Natural killer cell (primary cell): ENCODE data around the gene PLCH2. TPM values are rescaled to one million over a fixed set of nuclear protein-coding genes. Genes with fewer than 3 reads are reported as not detected.

ENCODE experiments used
- ATAC-seq, 3 donors: fragments of 150-1000 bp in 2 of 3; fragments of 200-7000 bp in 1 of 3; cut with Tn5 transposase; 1 replicate in 1 of 3; 2 replicates in 2 of 3; pipeline ENCODE4 v1.10.0; 2021; ENCODE audit warnings: mild to moderate bottlenecking in 2 of 3, moderate library complexity in 2 of 3
- DNase-seq, 2 donors: peaks; one replicate each; pipeline versions ENCODE4 v3.0.0 to v3.0.0-alpha.2; 2013 to 2021; ENCODE audit warnings: mixed read lengths in 1 of 2
- H3K27ac ChIP-seq: one replicate; pipeline ENCODE4 v1.5.1; 2013; ENCODE audit warnings: mild to moderate bottlenecking, low read length
- H3K27me3 ChIP-seq: one replicate; pipeline ENCODE4 v1.6.1; 2013; ENCODE audit warnings: low read length; ENCODE audit not compliant: control insufficient read depth, insufficient read depth
- H3K36me3 ChIP-seq: one replicate; pipeline ENCODE4 v1.6.1; 2013; ENCODE audit warnings: low read length; ENCODE audit not compliant: control insufficient read depth, insufficient read depth
- H3K4me1 ChIP-seq: one replicate; pipeline ENCODE4 v1.6.1; 2013; ENCODE audit warnings: low read length; ENCODE audit not compliant: control insufficient read depth, insufficient read depth
- H3K4me3 ChIP-seq: one replicate; pipeline ENCODE4 v1.5.1; 2013; ENCODE audit warnings: low read length
- H3K9me3 ChIP-seq: one replicate; pipeline ENCODE4 v1.6.1; 2013; ENCODE audit warnings: low read length; ENCODE audit not compliant: control insufficient read depth, insufficient read depth
- H3K27ac Mint-ChIP-seq, 2 donors: one replicate each; pipeline ENCODE4 v1.8.0; 2022; ENCODE audit warnings: mild to moderate bottlenecking in 2 of 2, mixed read lengths in 2 of 2, moderate library complexity in 1 of 2
- H3K27me3 Mint-ChIP-seq, 2 donors: one replicate each; pipeline ENCODE4 v1.8.0; 2022; ENCODE audit warnings: low read depth in 2 of 2, mixed read lengths in 2 of 2
- H3K36me3 Mint-ChIP-seq: one replicate; pipeline ENCODE4 v1.8.0; 2022; ENCODE audit warnings: mixed read lengths
- H3K4me1 Mint-ChIP-seq, 2 donors: one replicate each; pipeline ENCODE4 v1.8.0; 2022; ENCODE audit warnings: mixed read lengths in 2 of 2
- H3K4me3 Mint-ChIP-seq: one replicate; pipeline ENCODE4 v1.8.0; 2022; ENCODE audit warnings: mild to moderate bottlenecking, moderate library complexity, mixed read lengths
- H3K9me3 Mint-ChIP-seq, 2 donors: one replicate each; pipeline ENCODE4 v1.8.0; 2022; ENCODE audit warnings: mixed read lengths in 2 of 2
- WGBS: methylation state at CpG from one replicate; pipeline ENCODE4 v1.1.7; 2013; ENCODE audit warnings: missing lambda C conversion rate; ENCODE audit not compliant: insufficient coverage; 5-methylcytosine and 5-hydroxymethylcytosine counted together
- intact Hi-C: fragments of 100-400 bp; cut with micrococcal nuclease; formaldehyde crosslinking; loops from one replicate; pipeline ENCODE4 v1.14.2; 2022
- total RNA-seq, 4 donors: library from RNA; stranded (reverse); fragments of 120-200 nt in 1 of 4; gene quantifications; one replicate each; pipeline versions ENCODE4 v1.2.3 to v1.2.4, GENCODE V29; 2013 to 2022
- TF ChIP-seq, protein P1 (sequence below): fragments of 200-600 bp; IDR thresholded peaks from one replicate; pipeline ENCODE4 v1.8.0; 2022; ENCODE audit warnings: antibody characterized with exemption

The PLCH2 gene
- total RNA-seq, 3 donors from 2014 or later (not counting 1 experiment from before 2014, with no cell fraction given), result 77.1 to 116 (median 106) TPM

DNA sequence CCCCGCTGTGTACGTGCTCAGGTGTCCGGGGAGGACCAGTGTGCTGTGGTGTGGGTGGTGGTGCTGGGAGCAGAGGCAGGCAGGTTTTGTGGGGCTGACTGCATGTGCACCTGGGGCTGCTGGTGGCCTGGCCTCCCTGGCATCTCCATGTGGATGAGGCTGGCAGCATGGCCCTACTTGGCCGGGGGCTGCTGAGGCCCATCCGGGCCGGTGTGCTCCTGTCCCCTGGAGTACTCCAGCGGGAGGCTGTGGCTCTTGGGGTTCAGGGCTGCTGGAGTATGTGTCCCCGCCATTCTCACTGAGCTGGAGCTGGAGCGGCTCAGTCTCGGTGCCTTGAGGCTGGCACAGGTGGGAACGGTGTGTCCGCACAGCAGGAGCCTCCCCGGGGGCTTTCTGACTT is 42.9 kb upstream of the PLCH2 start:
- no peak overlapping the region for H3K27ac ChIP-seq
- peaks cover 6% of the 10 kb centered on the region for H3K9me3 ChIP-seq
- no peak overlapping the region for H3K4me3 ChIP-seq
- DNase-seq (no peak), ATAC-seq (no peak)
- 92% methylated on average over 12 of the region's 13 CpGs for WGBS
- TF ChIP-seq, protein P1, sequence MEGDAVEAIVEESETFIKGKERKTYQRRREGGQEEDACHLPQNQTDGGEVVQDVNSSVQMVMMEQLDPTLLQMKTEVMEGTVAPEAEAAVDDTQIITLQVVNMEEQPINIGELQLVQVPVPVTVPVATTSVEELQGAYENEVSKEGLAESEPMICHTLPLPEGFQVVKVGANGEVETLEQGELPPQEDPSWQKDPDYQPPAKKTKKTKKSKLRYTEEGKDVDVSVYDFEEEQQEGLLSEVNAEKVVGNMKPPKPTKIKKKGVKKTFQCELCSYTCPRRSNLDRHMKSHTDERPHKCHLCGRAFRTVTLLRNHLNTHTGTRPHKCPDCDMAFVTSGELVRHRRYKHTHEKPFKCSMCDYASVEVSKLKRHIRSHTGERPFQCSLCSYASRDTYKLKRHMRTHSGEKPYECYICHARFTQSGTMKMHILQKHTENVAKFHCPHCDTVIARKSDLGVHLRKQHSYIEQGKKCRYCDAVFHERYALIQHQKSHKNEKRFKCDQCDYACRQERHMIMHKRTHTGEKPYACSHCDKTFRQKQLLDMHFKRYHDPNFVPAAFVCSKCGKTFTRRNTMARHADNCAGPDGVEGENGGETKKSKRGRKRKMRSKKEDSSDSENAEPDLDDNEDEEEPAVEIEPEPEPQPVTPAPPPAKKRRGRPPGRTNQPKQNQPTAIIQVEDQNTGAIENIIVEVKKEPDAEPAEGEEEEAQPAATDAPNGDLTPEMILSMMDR, result no peak
- Mint-ChIP-seq H3K9me3 (no peaks in the 10 kb centered on the region), H3K4me1 (peaks cover 0 to 24% of the 10 kb centered on the region in 2 donors), H3K27me3 (no peaks in the 10 kb centered on the region), H3K4me3 (no peak overlapping the region), H3K36me3 (no peaks in the 10 kb centered on the region), H3K27ac (no peak overlapping the region)
- no peaks in the 10 kb centered on the region for H3K27me3 ChIP-seq
- intact Hi-C loops, result no loop called here
- peaks cover 12% of the 10 kb centered on the region for H3K4me1 ChIP-seq
- no peaks in the 10 kb centered on the region for H3K36me3 ChIP-seq

DNA sequence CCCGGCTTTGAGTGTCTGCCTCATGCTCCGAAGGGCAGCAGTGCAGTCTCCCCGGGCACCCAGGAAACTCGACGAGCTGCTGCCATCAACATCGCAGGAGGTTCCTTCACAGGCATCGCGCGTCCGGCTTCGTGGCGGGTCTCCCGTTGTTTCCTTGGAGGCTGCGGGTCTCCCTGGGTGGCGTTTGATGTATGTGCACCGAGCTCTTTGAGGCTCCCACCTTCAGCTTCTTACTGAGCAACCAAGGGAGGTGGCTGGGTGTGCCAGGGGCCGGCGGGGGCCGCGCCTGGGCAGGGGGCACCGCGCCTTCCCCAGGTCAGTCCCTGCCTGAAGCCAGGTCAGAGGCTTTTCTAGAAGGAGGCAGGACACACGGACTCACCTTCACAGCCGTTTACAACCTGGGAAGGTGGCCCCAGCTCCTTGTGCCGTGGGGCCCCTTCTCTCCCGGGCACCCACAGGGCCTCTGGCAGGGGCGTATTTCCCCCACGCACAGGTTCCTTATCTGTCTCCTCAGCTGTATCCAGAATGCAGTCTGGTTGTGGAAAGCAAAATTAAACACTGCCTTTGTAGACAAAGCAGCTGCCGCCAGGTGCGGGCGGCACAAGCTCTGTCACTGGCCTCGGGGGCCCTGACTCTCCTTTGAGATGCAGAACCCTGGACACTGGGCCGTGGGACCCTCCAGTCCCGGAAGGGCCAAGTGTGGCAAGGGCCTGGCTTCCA is 42.0 kb upstream of the PLCH2 start:
- no peak for ATAC-seq
- Mint-ChIP-seq H3K36me3 (no peaks in the 10 kb centered on the region), H3K27me3 (no peaks in the 10 kb centered on the region), H3K9me3 (no peaks in the 10 kb centered on the region), H3K4me1 (peaks cover 0 to 22% of the 10 kb centered on the region in 2 donors), H3K27ac (no peak overlapping the region), H3K4me3 (no peak overlapping the region)
- intact Hi-C loops, result no loop called here
- no peaks in the 10 kb centered on the region for H3K27me3 ChIP-seq
- peaks cover 12% of the 10 kb centered on the region for H3K4me1 ChIP-seq
- H3K9me3 ChIP-seq, result peaks cover 6% of the 10 kb centered on the region
- no peaks in the 10 kb centered on the region for H3K36me3 ChIP-seq
- H3K4me3 ChIP-seq, result no peak overlapping the region
- TF ChIP-seq, protein P1, result no peak
- DNase-seq, result no peak
- H3K27ac ChIP-seq, result no peak overlapping the region
- WGBS, result 68% methylated on average over 34 of the region's 34 CpGs

DNA sequence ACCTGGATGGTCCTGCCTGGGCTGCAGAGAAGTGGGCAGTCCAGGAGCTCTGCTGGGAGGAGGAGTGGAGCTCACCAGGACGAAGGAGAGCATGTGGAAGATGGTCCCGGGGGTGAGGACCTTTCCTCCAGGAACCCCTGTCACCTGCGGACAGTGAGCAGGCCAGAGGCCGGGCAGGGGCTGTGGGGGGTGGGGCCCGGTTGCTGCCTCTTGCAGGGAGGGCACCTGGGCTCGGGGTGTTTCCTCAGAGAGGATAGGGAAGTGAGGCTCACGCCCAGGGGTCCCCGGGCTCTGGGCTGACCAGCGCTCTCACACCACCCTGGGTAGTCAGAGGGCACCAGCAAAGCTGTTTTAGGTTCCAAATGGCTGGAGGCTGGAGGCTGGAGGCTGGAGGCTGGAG is 41.0 kb upstream of the PLCH2 start:
- DNase-seq (no peak), ATAC-seq (no peak)
- intact Hi-C loops, result no loop called here
- no peak overlapping the region for H3K27ac ChIP-seq
- TF ChIP-seq, protein P1, result no peak
- no peaks in the 10 kb centered on the region for H3K36me3 ChIP-seq
- WGBS, result 80% methylated on average over 9 of the region's 9 CpGs
- no peak overlapping the region for H3K27ac Mint-ChIP-seq
- H3K9me3 Mint-ChIP-seq, result no peaks in the 10 kb centered on the region
- peaks cover 0 to 19% of the 10 kb centered on the region in 2 donors for H3K4me1 Mint-ChIP-seq
- no peak overlapping the region for H3K4me3 ChIP-seq
- no peaks in the 10 kb centered on the region for H3K27me3 Mint-ChIP-seq
- H3K27me3 ChIP-seq, result no peaks in the 10 kb centered on the region
- H3K9me3 ChIP-seq, result peaks cover 1% of the 10 kb centered on the region
- H3K36me3 Mint-ChIP-seq, result no peaks in the 10 kb centered on the region
- H3K4me1 ChIP-seq, result peaks cover 2% of the 10 kb centered on the region
- H3K4me3 Mint-ChIP-seq, result no peak overlapping the region
